ENCODE data around the gene GCLC. TPM values are rescaled to one million over a fixed set of nuclear protein-coding genes. Genes with fewer than 3 reads are reported as not detected.
A peak's percentile ranks its signal among the peaks of the same experiment; 100 is the strongest.

GCLC gene
- total and polyA plus RNA-seq, 9 of the 15 experiments (the other 6 are each of a cell fraction or from before 2014, with no cell fraction given): 3.9 to 20.0 (median 9.4) TPM

GRCh38 chr6:53544470-53545308 lies at the start of gene GCLC (continued):
- no peak for TF ChIP-seq ZNF277 (CRISPR knock-in tag; IDR thresholded peaks at IDR 0.05; ENCODE audit: borderline replicate concordance)
- no peak for TF ChIP-seq ZNF232 (CRISPR knock-in tag; IDR thresholded peaks at IDR 0.05)
- TF ChIP-seq ZNF717 (CRISPR knock-in tag; IDR thresholded peaks at IDR 0.05): no peak
- TF ChIP-seq SNAPC5 (CRISPR knock-in tag; IDR thresholded peaks at IDR 0.05): no peak
- TF ChIP-seq PRDM10 (IDR thresholded peaks at IDR 0.05; ENCODE audit: partially characterized antibody): peak; percentile 46
- no peak for TF ChIP-seq HOMEZ (CRISPR knock-in tag; IDR thresholded peaks at IDR 0.05)
- peak in 1 of 2 experiments; percentile 95; a peak in 2 of 4 replicates for TF ChIP-seq NONO (IDR thresholded peaks at IDR 0.05; ENCODE audit: low read depth in 2 of 2, low read length in 1 of 2)
- no peak for TF ChIP-seq TCF7L2 (IDR thresholded peaks at IDR 0.05; ENCODE audit: low read depth, low read length)
- peak; percentile 66 to 67; a peak in 1 of 4 replicates for TF ChIP-seq SIN3A (IDR thresholded peaks at IDR 0.05; ENCODE audit: borderline replicate concordance in 2 of 2, control insufficient read depth in 1 of 2, low read depth in 2 of 2, low read length in 2 of 2)
- TF ChIP-seq ARID2 (IDR thresholded peaks at IDR 0.05): no peak
- 0 out of 2 replicates have a peak, but pooled peaks have one; percentile 5 for TF ChIP-seq CBFA2T3 (IDR thresholded peaks at IDR 0.05)
- TF ChIP-seq ILK (tag; IDR thresholded peaks at IDR 0.05; ENCODE audit: borderline replicate concordance, low read depth): no peak
- no peak for TF ChIP-seq TSHZ1 (CRISPR knock-in tag; IDR thresholded peaks at IDR 0.05)
- TF ChIP-seq U2AF2 (optimal IDR thresholded peaks at IDR 0.05; ENCODE audit: low read depth, low read length): no peak
- TF ChIP-seq ZNF57 (CRISPR knock-in tag; IDR thresholded peaks at IDR 0.05): no peak
- TF ChIP-seq SP1 (CRISPR knock-in tag; IDR thresholded peaks at IDR 0.05): peak; percentile 98

All from K562 (cell line).